HCT116 (cell line): ENCODE results near the gene CA10.

Experiments
- CEBPB ChIP-seq: IDR thresholded peaks from 2 replicates; pipeline ENCODE4 v1.6.1; 2012; ENCODE audit warnings: low read depth
- EZH2 ChIP-seq: fragments of 200-600 bp; sonication (generic); IDR thresholded peaks from 2 replicates; pipeline ENCODE4 v1.6.1; 2017; ENCODE audit warnings: antibody characterized with exemption, mixed run types
- EZH2phosphoT487 ChIP-seq: fragments of 200-600 bp; IDR thresholded peaks from 2 replicates; pipeline ENCODE4 v1.6.1; 2018; ENCODE audit warnings: antibody characterized with exemption, borderline replicate concordance
- POLR2A ChIP-seq: IDR thresholded peaks from 2 replicates; pipeline ENCODE4 v1.7.0; 2011; ENCODE audit warnings: borderline replicate concordance; ENCODE audit not compliant: insufficient read depth, insufficient read length; ENCODE audit errors: extremely low read depth
- POLR2AphosphoS5 ChIP-seq: IDR thresholded peaks from 2 replicates; pipeline ENCODE4 v1.6.1; 2011; ENCODE audit warnings: mild to moderate bottlenecking, low read depth, low read length, moderate library complexity
- RAD21 ChIP-seq: IDR thresholded peaks from 2 replicates; pipeline ENCODE4 v1.6.1; 2012; ENCODE audit warnings: low read depth, mild to moderate bottlenecking
- SP1 ChIP-seq: IDR thresholded peaks from 2 replicates; pipeline ENCODE4 v1.6.1; 2012; ENCODE audit warnings: low read depth
- TCF7L2 ChIP-seq: IDR thresholded peaks from 2 replicates; pipeline ENCODE4 v1.7.0; 2011; ENCODE audit warnings: borderline replicate concordance, inconsistent platforms; ENCODE audit not compliant: insufficient read depth, insufficient read length; ENCODE audit errors: extremely low read depth
- YY1 ChIP-seq: IDR thresholded peaks from 2 replicates; pipeline ENCODE4 v1.6.1; 2011; ENCODE audit warnings: low read length, low read depth, moderate library complexity, mild to moderate bottlenecking; ENCODE audit not compliant: insufficient replicate concordance; ENCODE audit errors: extremely low read depth
- TF ChIP-seq, protein P1 (sequence below), 3 experiments: fragments of 200-600 bp in 1 of 3; sonication (generic) in 1 of 3; IDR thresholded peaks in 2 of 3; conservative IDR thresholded peaks in 1 of 3; 2 replicates each; pipeline ENCODE4 v1.5.1; 2012 to 2017; ENCODE audit warnings: low read depth in 2 of 3, low read length in 2 of 3, antibody characterized with exemption in 1 of 3, borderline replicate concordance in 1 of 3, control low read depth in 1 of 3, mild to moderate bottlenecking in 1 of 3, mixed read lengths in 1 of 3, mixed run types in 1 of 3, moderate library complexity in 1 of 3; ENCODE audit not compliant: insufficient read depth in 1 of 3
- TF ChIP-seq, protein P2 (sequence below): IDR thresholded peaks from 2 replicates; pipeline ENCODE4 v1.6.1; 2012; ENCODE audit warnings: low read depth
- TF ChIP-seq, protein P3 (sequence below): IDR thresholded peaks from 2 replicates; pipeline ENCODE4 v1.6.1; 2012
- TF ChIP-seq, protein P4 (sequence below): IDR thresholded peaks from 2 replicates; pipeline ENCODE4 v1.6.1; 2012
- TF ChIP-seq, protein P5 (sequence below): IDR thresholded peaks from 2 replicates; pipeline ENCODE4 v1.6.1; 2011; ENCODE audit warnings: mild to moderate bottlenecking, low read length, moderate library complexity; ENCODE audit not compliant: insufficient replicate concordance; ENCODE audit errors: extremely low read depth

DNA sequence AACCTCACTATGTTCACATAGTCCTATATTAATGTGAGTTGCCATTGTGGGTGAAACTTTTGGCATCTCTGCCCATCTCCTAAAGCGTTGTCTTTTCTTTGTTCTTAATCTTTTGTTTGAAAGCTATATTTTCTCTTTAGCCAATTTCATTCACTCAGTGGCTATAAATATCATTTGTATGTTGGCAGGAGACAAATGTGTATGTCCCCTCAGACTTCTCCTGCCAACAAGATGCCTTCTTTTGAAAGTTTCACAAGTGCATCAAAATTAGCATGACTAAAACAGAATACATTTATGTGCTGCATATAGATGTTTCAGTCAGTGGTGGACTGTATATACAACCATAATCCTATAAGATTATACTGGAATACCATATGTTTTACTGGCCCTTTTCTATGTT lies 109.0 kb downstream of the CA10 start:
- TF ChIP-seq, protein P1, sequence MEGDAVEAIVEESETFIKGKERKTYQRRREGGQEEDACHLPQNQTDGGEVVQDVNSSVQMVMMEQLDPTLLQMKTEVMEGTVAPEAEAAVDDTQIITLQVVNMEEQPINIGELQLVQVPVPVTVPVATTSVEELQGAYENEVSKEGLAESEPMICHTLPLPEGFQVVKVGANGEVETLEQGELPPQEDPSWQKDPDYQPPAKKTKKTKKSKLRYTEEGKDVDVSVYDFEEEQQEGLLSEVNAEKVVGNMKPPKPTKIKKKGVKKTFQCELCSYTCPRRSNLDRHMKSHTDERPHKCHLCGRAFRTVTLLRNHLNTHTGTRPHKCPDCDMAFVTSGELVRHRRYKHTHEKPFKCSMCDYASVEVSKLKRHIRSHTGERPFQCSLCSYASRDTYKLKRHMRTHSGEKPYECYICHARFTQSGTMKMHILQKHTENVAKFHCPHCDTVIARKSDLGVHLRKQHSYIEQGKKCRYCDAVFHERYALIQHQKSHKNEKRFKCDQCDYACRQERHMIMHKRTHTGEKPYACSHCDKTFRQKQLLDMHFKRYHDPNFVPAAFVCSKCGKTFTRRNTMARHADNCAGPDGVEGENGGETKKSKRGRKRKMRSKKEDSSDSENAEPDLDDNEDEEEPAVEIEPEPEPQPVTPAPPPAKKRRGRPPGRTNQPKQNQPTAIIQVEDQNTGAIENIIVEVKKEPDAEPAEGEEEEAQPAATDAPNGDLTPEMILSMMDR (IDR thresholded peaks at IDR 0.05 in 2 of 3, conservative IDR thresholded peaks at IDR 0.05 in 1 of 3; ENCODE audit: borderline replicate concordance in 1 of 3, insufficient read depth in 1 of 3, low read depth in 2 of 3, low read length in 2 of 3) = no peak
- TF ChIP-seq EZH2 (no peak), RAD21 (no peak), POLR2A (no peak), SP1 (no peak), CEBPB (no peak), POLR2AphosphoS5 (no peak), EZH2phosphoT487 (no peak), YY1 (no peak), TCF7L2 (no peak)
- TF ChIP-seq, protein P2, sequence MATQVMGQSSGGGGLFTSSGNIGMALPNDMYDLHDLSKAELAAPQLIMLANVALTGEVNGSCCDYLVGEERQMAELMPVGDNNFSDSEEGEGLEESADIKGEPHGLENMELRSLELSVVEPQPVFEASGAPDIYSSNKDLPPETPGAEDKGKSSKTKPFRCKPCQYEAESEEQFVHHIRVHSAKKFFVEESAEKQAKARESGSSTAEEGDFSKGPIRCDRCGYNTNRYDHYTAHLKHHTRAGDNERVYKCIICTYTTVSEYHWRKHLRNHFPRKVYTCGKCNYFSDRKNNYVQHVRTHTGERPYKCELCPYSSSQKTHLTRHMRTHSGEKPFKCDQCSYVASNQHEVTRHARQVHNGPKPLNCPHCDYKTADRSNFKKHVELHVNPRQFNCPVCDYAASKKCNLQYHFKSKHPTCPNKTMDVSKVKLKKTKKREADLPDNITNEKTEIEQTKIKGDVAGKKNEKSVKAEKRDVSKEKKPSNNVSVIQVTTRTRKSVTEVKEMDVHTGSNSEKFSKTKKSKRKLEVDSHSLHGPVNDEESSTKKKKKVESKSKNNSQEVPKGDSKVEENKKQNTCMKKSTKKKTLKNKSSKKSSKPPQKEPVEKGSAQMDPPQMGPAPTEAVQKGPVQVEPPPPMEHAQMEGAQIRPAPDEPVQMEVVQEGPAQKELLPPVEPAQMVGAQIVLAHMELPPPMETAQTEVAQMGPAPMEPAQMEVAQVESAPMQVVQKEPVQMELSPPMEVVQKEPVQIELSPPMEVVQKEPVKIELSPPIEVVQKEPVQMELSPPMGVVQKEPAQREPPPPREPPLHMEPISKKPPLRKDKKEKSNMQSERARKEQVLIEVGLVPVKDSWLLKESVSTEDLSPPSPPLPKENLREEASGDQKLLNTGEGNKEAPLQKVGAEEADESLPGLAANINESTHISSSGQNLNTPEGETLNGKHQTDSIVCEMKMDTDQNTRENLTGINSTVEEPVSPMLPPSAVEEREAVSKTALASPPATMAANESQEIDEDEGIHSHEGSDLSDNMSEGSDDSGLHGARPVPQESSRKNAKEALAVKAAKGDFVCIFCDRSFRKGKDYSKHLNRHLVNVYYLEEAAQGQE = no peak
- TF ChIP-seq, protein P3, sequence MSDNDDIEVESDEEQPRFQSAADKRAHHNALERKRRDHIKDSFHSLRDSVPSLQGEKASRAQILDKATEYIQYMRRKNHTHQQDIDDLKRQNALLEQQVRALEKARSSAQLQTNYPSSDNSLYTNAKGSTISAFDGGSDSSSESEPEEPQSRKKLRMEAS = no peak
- TF ChIP-seq, protein P4, sequence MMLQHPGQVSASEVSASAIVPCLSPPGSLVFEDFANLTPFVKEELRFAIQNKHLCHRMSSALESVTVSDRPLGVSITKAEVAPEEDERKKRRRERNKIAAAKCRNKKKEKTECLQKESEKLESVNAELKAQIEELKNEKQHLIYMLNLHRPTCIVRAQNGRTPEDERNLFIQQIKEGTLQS = no peak
- TF ChIP-seq, protein P5, sequence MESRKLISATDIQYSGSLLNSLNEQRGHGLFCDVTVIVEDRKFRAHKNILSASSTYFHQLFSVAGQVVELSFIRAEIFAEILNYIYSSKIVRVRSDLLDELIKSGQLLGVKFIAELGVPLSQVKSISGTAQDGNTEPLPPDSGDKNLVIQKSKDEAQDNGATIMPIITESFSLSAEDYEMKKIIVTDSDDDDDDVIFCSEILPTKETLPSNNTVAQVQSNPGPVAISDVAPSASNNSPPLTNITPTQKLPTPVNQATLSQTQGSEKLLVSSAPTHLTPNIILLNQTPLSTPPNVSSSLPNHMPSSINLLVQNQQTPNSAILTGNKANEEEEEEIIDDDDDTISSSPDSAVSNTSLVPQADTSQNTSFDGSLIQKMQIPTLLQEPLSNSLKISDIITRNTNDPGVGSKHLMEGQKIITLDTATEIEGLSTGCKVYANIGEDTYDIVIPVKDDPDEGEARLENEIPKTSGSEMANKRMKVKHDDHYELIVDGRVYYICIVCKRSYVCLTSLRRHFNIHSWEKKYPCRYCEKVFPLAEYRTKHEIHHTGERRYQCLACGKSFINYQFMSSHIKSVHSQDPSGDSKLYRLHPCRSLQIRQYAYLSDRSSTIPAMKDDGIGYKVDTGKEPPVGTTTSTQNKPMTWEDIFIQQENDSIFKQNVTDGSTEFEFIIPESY = no peak
